Lung (tissue), 12 donors: ENCODE results near the gene TFF2. TPM values are rescaled to one million over a fixed set of nuclear protein-coding genes. Genes with fewer than 3 reads are reported as not detected.
A peak's percentile ranks its signal among the peaks of the same experiment; 100 is the strongest.

ENCODE experiments used
- ATAC-seq: fragments of 200-7000 bp; cut with Tn5 transposase; one replicate; pipeline ENCODE4 v1.9.1; 2020; ENCODE audit warnings: moderate number of reproducible peaks; ENCODE audit not compliant: insufficient read depth, low FRiP score
- DNase-seq, 3 donors: peaks; one replicate each; pipeline ENCODE4 v3.0.0-alpha.2; 2013 to 2017
- H3K27ac ChIP-seq, 2 donors: one replicate each; pipeline ENCODE4 v1.5.1; 2013; ENCODE audit warnings: mild to moderate bottlenecking in 2 of 2, moderate library complexity in 2 of 2, control low read depth in 1 of 2, inconsistent platforms in 1 of 2, low read depth in 1 of 2, low read length in 1 of 2
- H3K27me3 ChIP-seq, 3 donors: one replicate each; pipeline ENCODE4 v1.5.1; 2013; ENCODE audit warnings: low read length in 2 of 3; ENCODE audit not compliant: control insufficient read depth in 3 of 3, insufficient read depth in 3 of 3
- H3K36me3 ChIP-seq, 4 donors: one replicate each; pipeline ENCODE4 v1.5.1; 2013; ENCODE audit warnings: low read length in 4 of 4, mild to moderate bottlenecking in 1 of 4, moderate library complexity in 1 of 4; ENCODE audit not compliant: control insufficient read depth in 4 of 4, insufficient read depth in 4 of 4
- H3K4me1 ChIP-seq, 5 donors: one replicate each; pipeline ENCODE4 v1.5.1; 2013; ENCODE audit warnings: low read length in 5 of 5, mild to moderate bottlenecking in 2 of 5, moderate library complexity in 1 of 5; ENCODE audit not compliant: control insufficient read depth in 5 of 5, insufficient read depth in 5 of 5
- H3K4me3 ChIP-seq: one replicate; pipeline ENCODE4 v1.5.1; 2013; ENCODE audit warnings: mild to moderate bottlenecking, control low read depth, moderate library complexity
- H3K9ac ChIP-seq, 2 donors: one replicate each; pipeline ENCODE4 v1.5.1; 2013; ENCODE audit warnings: low read length in 2 of 2, control low read depth in 1 of 2; ENCODE audit not compliant: insufficient read depth in 1 of 2
- H3K9me3 ChIP-seq, 4 donors: one replicate each; pipeline ENCODE4 v1.5.1; 2013; ENCODE audit warnings: low read length in 3 of 4, mild to moderate bottlenecking in 1 of 4, moderate library complexity in 1 of 4; ENCODE audit not compliant: control insufficient read depth in 4 of 4, insufficient read depth in 3 of 4
- CTCF ChIP-seq: IDR thresholded peaks from 2 replicates; pipeline ENCODE4 v1.5.1; 2012; ENCODE audit warnings: mild to moderate bottlenecking; ENCODE audit errors: control extremely low read depth, extremely low read depth
- WGBS, 2 donors: extraction: QIAGEN DNeasy Blood & Tissue Kit; methylation state at CpG; one replicate each; pipeline ENCODE4 v1.1.7; 2013; 5-methylcytosine and 5-hydroxymethylcytosine counted together
- polyA plus RNA-seq, 2 donors: library from polyadenylated mRNA; stranded (reverse); fragments of 200-250 nt; gene quantifications; one replicate each; pipeline ENCODE4 v1.2.1, GENCODE V29; 2013
- total RNA-seq, 2 donors: library from RNA; depleted of rRNA in 1 of 2; stranded (reverse); fragments of >200 nt in 1 of 2; gene quantifications; one replicate each; pipeline ENCODE4 v1.2.1, GENCODE V29; 2014 to 2021
- donor health status: control.
- donor health status: control.
- donor health status: Bipolar disorder and iron deficiency.
- donor health status: healthy.
- donor health status: DM: yes; HTN: yes; CAD: no.

TFF2 gene
- total and polyA plus RNA-seq, 4 donors = not detected

- ATAC-seq (no peak), DNase-seq (peak in 2 of 3 donors; percentile 18 to 33)
- Histone ChIP-seq H3K4me1 (peaks cover 0 to 5% (median 0%) of the 10 kb centered on the region in 5 donors), H3K9ac (no peak overlapping the region), H3K27ac (no peak overlapping the region), H3K9me3 (peaks cover 0 to 7% (median 1%) of the 10 kb centered on the region in 4 donors), H3K4me3 (no peak overlapping the region), H3K27me3 (no peaks in the 10 kb centered on the region), H3K36me3 (no peaks in the 10 kb centered on the region)
- 59 to 60% methylated on average over 1 of the region's 1 CpG for WGBS, 2 donors
- TF ChIP-seq CTCF = peak; percentile 83
Observed at GRCh38 chr21:42381347-42381984, 30.7 kb upstream of the TFF2 start.

- TF ChIP-seq CTCF = no peak
- Histone ChIP-seq H3K36me3 (no peaks in the 10 kb centered on the region), H3K4me3 (no peak overlapping the region), H3K9me3 (peaks cover 0 to 7% (median 1%) of the 10 kb centered on the region in 4 donors), H3K27ac (no peak overlapping the region), H3K9ac (no peak overlapping the region), H3K27me3 (no peaks in the 10 kb centered on the region), H3K4me1 (peaks cover 0 to 13% (median 0%) of the 10 kb centered on the region in 5 donors)
- ATAC-seq = no peak
- 78 to 83% methylated on average over 17 of the region's 17 CpGs for WGBS, 2 donors
- DNase-seq = no peak
Observed at GRCh38 chr21:42379426-42380215, 28.8 kb upstream of the TFF2 start.

- Histone ChIP-seq H3K4me1 (peaks cover 0 to 7% (median 0%) of the 10 kb centered on the region in 5 donors), H3K9me3 (peaks cover 0 to 7% (median 1%) of the 10 kb centered on the region in 4 donors), H3K4me3 (no peak overlapping the region), H3K9ac (no peak overlapping the region), H3K27ac (no peak overlapping the region), H3K36me3 (no peaks in the 10 kb centered on the region), H3K27me3 (no peaks in the 10 kb centered on the region)
- no peak for DNase-seq
- TF ChIP-seq CTCF = no peak
- no peak for ATAC-seq
- WGBS, 2 donors = 79 to 80% methylated on average over 8 of the region's 8 CpGs
Observed at GRCh38 chr21:42378418-42378817, 27.6 kb upstream of the TFF2 start.
